Measurements from ENCODE around the gene DCAF10.
"Not testable (repeated sequence)": the region's sequence is repeated elsewhere in the genome, so short reads cannot be mapped to it uniquely, and the experiment has no call there.

The DCAF10 gene

GRCh38 chr9:37862530-37862929, 61.9 kb downstream of the DCAF10 start:
- no peak overlapping the region for H3K4me3 Mint-ChIP-seq
- peaks cover 39% of the 10 kb centered on the region for H3K36me3 Mint-ChIP-seq (ENCODE audit: low read depth)
- H3K27ac Mint-ChIP-seq = no peak overlapping the region
- no peaks in the 10 kb centered on the region for H3K4me1 Mint-ChIP-seq
- no peaks in the 10 kb centered on the region for H3K9me3 Mint-ChIP-seq
- H3K27me3 Mint-ChIP-seq (ENCODE audit: low read depth) = no peaks in the 10 kb centered on the region
- no peak for TF ChIP-seq CTCF (IDR thresholded peaks at IDR 0.05; ENCODE audit: unreplicated experiment in 3 of 3)

GRCh38 chr9:37870081-37870798, 69.6 kb downstream of the DCAF10 start:
- Mint-ChIP-seq H3K4me3 (no peak overlapping the region), H3K9me3 (no peaks in the 10 kb centered on the region)
- no peak for TF ChIP-seq CTCF (IDR thresholded peaks at IDR 0.05; ENCODE audit: unreplicated experiment in 3 of 3)

GRCh38 chr9:37870799-37871176, 70.2 kb downstream of the DCAF10 start:
- Mint-ChIP-seq H3K27ac (no peak overlapping the region), H3K27me3 (ENCODE audit: low read depth) (no peaks in the 10 kb centered on the region), H3K4me1 (no peaks in the 10 kb centered on the region), H3K4me3 (no peak overlapping the region), H3K9me3 (no peaks in the 10 kb centered on the region), H3K36me3 (ENCODE audit: low read depth) (peaks cover 8% of the 10 kb centered on the region)
- no peak for TF ChIP-seq CTCF (IDR thresholded peaks at IDR 0.05; ENCODE audit: unreplicated experiment in 3 of 3)

More at GRCh38 chr9:37870081-37870798, 69.6 kb downstream of the DCAF10 start:
- Mint-ChIP-seq H3K4me1 (no peaks in the 10 kb centered on the region), H3K36me3 (ENCODE audit: low read depth) (peaks cover 4% of the 10 kb centered on the region), H3K27ac (no peak overlapping the region), H3K27me3 (ENCODE audit: low read depth) (no peaks in the 10 kb centered on the region)

GRCh38 chr9:37873955-37874354, 73.4 kb downstream of the DCAF10 start:
- no peaks in the 10 kb centered on the region for H3K27me3 Mint-ChIP-seq (ENCODE audit: low read depth)

DNA sequence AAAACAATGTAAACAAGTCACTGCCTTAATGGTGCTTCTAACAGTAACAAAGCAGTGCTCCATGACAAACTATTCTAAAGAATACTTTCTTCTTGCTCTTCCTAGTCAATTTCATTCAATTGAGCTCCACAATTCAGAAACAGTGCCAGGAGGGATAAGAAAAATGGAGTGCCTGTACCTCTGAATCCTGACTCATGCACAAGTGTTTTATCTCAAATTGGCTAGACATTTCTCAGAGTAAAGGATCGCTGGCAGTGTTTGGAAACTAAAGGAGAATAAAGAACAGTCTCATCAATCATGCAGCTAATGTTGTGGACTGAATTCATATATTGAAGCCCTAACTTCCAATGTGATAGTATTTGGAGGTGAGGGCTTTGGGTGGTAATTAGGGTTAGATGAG, 75.8 kb downstream of the DCAF10 start:
- no peak overlapping the region for H3K4me3 Mint-ChIP-seq
- H3K36me3 Mint-ChIP-seq (ENCODE audit: low read depth) = peaks cover 50% of the 10 kb centered on the region
- no peaks in the 10 kb centered on the region for H3K27me3 Mint-ChIP-seq (ENCODE audit: low read depth)
- H3K27ac Mint-ChIP-seq = no peak overlapping the region
- no peak for TF ChIP-seq CTCF (IDR thresholded peaks at IDR 0.05; ENCODE audit: unreplicated experiment in 3 of 3)
- no peaks in the 10 kb centered on the region for H3K4me1 Mint-ChIP-seq
- peaks cover 8% of the 10 kb centered on the region for H3K9me3 Mint-ChIP-seq

More at GRCh38 chr9:37873955-37874354, 73.4 kb downstream of the DCAF10 start:
- peaks cover 38% of the 10 kb centered on the region for H3K36me3 Mint-ChIP-seq (ENCODE audit: low read depth)
- no peak overlapping the region for H3K4me3 Mint-ChIP-seq
- no peaks in the 10 kb centered on the region for H3K4me1 Mint-ChIP-seq
- H3K9me3 Mint-ChIP-seq = peaks cover 8% of the 10 kb centered on the region
- H3K27ac Mint-ChIP-seq = no peak overlapping the region
- TF ChIP-seq CTCF (IDR thresholded peaks at IDR 0.05; ENCODE audit: unreplicated experiment in 3 of 3) = no peak

- H3K9me3 Mint-ChIP-seq = peaks cover 6% of the 10 kb centered on the region
These were observed 80.4 kb downstream of the DCAF10 start for GRCh38 chr9:37880916-37881479.

GRCh38 chr9:37887977-37888583, 87.5 kb downstream of the DCAF10 start:
- H3K36me3 Mint-ChIP-seq (ENCODE audit: low read depth) = peaks cover 66% of the 10 kb centered on the region
- H3K27ac Mint-ChIP-seq; H3K9me3 Mint-ChIP-seq; H3K27me3 Mint-ChIP-seq (ENCODE audit: low read depth); H3K4me3 Mint-ChIP-seq; H3K4me1 Mint-ChIP-seq: not testable (repeated sequence)

More at GRCh38 chr9:37880916-37881479, 80.4 kb downstream of the DCAF10 start:
- TF ChIP-seq CTCF (IDR thresholded peaks at IDR 0.05; ENCODE audit: unreplicated experiment in 3 of 3) = no peak
- Mint-ChIP-seq H3K4me3 (no peak overlapping the region), H3K27me3 (ENCODE audit: low read depth) (no peaks in the 10 kb centered on the region), H3K27ac (no peak overlapping the region), H3K4me1 (no peaks in the 10 kb centered on the region), H3K36me3 (ENCODE audit: low read depth) (peaks cover 54% of the 10 kb centered on the region)
